GM12892 (cell line): ENCODE results near the gene LGMN.

Source experiments
- POLR2A ChIP-seq: IDR thresholded peaks from 2 replicates; pipeline ENCODE4 v1.6.1; 2011; ENCODE audit warnings: low read depth, low read length, control low read depth
- POLR2AphosphoS5 ChIP-seq: IDR thresholded peaks from 2 replicates; pipeline ENCODE4 v1.6.1; 2011; ENCODE audit warnings: low read depth, low read length, control low read depth

DNA sequence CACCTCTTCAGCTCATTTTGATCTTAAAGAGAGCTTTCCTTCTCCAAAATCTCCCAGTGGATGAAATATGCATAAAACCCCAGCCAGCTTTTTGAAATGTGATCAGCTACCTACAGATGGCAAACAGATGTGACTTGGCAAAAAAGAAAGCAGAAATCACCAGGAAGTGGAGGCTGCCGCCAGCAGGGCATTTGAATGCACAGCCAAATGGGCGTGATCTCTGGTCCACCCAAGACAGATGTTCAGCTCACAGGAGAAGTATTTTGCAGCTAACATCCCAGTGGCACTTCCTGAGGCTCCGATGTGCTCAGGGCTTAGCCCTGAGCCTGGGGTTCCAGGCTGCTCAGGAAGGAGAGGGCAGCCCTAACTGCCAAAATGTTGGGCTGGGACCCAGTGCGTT, 78.3 kb downstream of the LGMN start:
- no peak for TF ChIP-seq POLR2AphosphoS5
- no peak for TF ChIP-seq POLR2A
